HepG2 (cell line): ENCODE data around the gene RAC3. TPM values are rescaled to one million over a fixed set of nuclear protein-coding genes. Genes with fewer than 3 reads are reported as not detected.

Experiments used
- CENPT ChIP-seq: sonication (generic); formaldehyde crosslinking; IDR thresholded peaks from 2 replicates; pipeline ENCODE4 v1.8.0; 2022; ENCODE audit warnings: low read depth, mild to moderate bottlenecking, moderate library complexity, missing genetic modification reagents
- GABPB1 ChIP-seq: IDR thresholded peaks from 2 replicates; pipeline ENCODE4 v1.6.1; 2016; ENCODE audit warnings: mild to moderate bottlenecking, missing genetic modification reagents, moderate library complexity, missing compliant biosample characterization
- HOXA9 ChIP-seq: sonication (generic); formaldehyde crosslinking; IDR thresholded peaks from 2 replicates; pipeline ENCODE4 v1.8.1; 2022; ENCODE audit warnings: missing genetic modification reagents, mild to moderate bottlenecking, moderate library complexity, borderline replicate concordance
- IKZF1 ChIP-seq: fragments of 450-650 bp; IDR thresholded peaks from 2 replicates; pipeline ENCODE4 v1.7.1; 2016
- KMT2A ChIP-seq: sonication (generic); formaldehyde crosslinking; IDR thresholded peaks from 2 replicates; pipeline ENCODE4 v1.4.0; 2020; ENCODE audit warnings: missing genetic modification reagents
- MTA1 ChIP-seq: sonication (generic); formaldehyde crosslinking; IDR thresholded peaks from 2 replicates; pipeline ENCODE4 v1.4.0; 2020; ENCODE audit warnings: missing genetic modification reagents, mild to moderate bottlenecking, borderline replicate concordance
- POLR2AphosphoS5 ChIP-seq: IDR thresholded peaks from 2 replicates; pipeline ENCODE4 v1.6.1; 2012; ENCODE audit warnings: low read depth, low read length
- RBFOX2 ChIP-seq: fragments of 200-400 bp; formaldehyde crosslinking; IDR thresholded peaks from 2 replicates; pipeline ENCODE4 v1.6.1; 2017; ENCODE audit warnings: low read depth, mild to moderate bottlenecking, low read length
- REXO4 ChIP-seq: sonication (generic); formaldehyde crosslinking; IDR thresholded peaks from 2 replicates; pipeline ENCODE4 v1.8.0; 2022; ENCODE audit warnings: missing genetic modification reagents, mild to moderate bottlenecking, borderline replicate concordance
- TEAD3 ChIP-seq: optimal IDR thresholded peaks from 2 replicates; pipeline ENCODE3; 2016; ENCODE audit warnings: borderline replicate concordance
- WIZ ChIP-seq: sonication (generic); formaldehyde crosslinking; IDR thresholded peaks from 2 replicates; pipeline ENCODE4 v1.5.1; 2020; ENCODE audit warnings: mild to moderate bottlenecking, missing genetic modification reagents
- ZBTB7A ChIP-seq: sonication (generic); formaldehyde crosslinking; IDR thresholded peaks from 2 replicates; pipeline ENCODE4 v1.8.0; 2022; ENCODE audit warnings: mild to moderate bottlenecking, missing genetic modification reagents
- ZNF253 ChIP-seq: sonication (generic); formaldehyde crosslinking; IDR thresholded peaks from 2 replicates; pipeline ENCODE4 v1.8.0; 2022; ENCODE audit warnings: mild to moderate bottlenecking, missing genetic modification reagents, borderline replicate concordance
- ZSCAN20 ChIP-seq: sonication (generic); formaldehyde crosslinking; IDR thresholded peaks from 2 replicates; pipeline ENCODE4 v1.4.0; 2020; ENCODE audit warnings: missing genetic modification reagents, mild to moderate bottlenecking, borderline replicate concordance
- polyA plus RNA-seq, 8 experiments: library from polyadenylated mRNA; depleted of rRNA in 3 of 8; stranded (reverse) in 7 of 8; unstranded in 1 of 8; fragments of >200 nt; fragmentation: Illumina TruSeq in 4 of 8; extraction: Trizol in 4 of 8; gene quantifications; 2 replicates each; pipeline versions ENCODE4 v1.2.1 to v1.2.3, GENCODE V29; 2011 to 2016; ENCODE audit warnings: low read depth in 4 of 8, missing spikeins in 1 of 8, mixed read lengths in 1 of 8; ENCODE audit not compliant: insufficient read depth in 1 of 8
- total RNA-seq, 5 experiments: library from RNA; depleted of rRNA; stranded (reverse); fragments of >200 nt; fragmentation: Illumina TruSeq; extraction: Trizol; gene quantifications; 2 replicates each; pipeline ENCODE4 v1.2.3, GENCODE V29; 2016; ENCODE audit warnings: low read depth in 1 of 5
- TF ChIP-seq, protein P1 (sequence below): sonication (generic); formaldehyde crosslinking; IDR thresholded peaks from 2 replicates; pipeline ENCODE4 v1.5.0; 2020; ENCODE audit warnings: missing genetic modification reagents, mild to moderate bottlenecking, borderline replicate concordance
- TF ChIP-seq, protein P2 (sequence below): sonication (generic); formaldehyde crosslinking; IDR thresholded peaks from 2 replicates; pipeline ENCODE4 v1.4.0; 2020; ENCODE audit warnings: missing genetic modification reagents
- TF ChIP-seq, protein P3 (sequence below): IDR thresholded peaks from 2 replicates; pipeline ENCODE4 v1.6.1; 2016; ENCODE audit warnings: mild to moderate bottlenecking
- TF ChIP-seq, protein P4 (sequence below): sonication (generic); formaldehyde crosslinking; IDR thresholded peaks from 2 replicates; pipeline ENCODE4 v1.5.1; 2020; ENCODE audit warnings: missing genetic modification reagents, mild to moderate bottlenecking, borderline replicate concordance
- TF ChIP-seq, protein P5 (sequence below): sonication (generic); formaldehyde crosslinking; IDR thresholded peaks from 2 replicates; pipeline ENCODE4 v1.5.0; 2020; ENCODE audit warnings: mild to moderate bottlenecking, missing genetic modification reagents

Gene RAC3
- total and polyA plus RNA-seq, 2 of the 13 experiments (the other 11 are each of a cell fraction or from before 2014, with no cell fraction given) = 10.5 to 21.3 TPM

DNA sequence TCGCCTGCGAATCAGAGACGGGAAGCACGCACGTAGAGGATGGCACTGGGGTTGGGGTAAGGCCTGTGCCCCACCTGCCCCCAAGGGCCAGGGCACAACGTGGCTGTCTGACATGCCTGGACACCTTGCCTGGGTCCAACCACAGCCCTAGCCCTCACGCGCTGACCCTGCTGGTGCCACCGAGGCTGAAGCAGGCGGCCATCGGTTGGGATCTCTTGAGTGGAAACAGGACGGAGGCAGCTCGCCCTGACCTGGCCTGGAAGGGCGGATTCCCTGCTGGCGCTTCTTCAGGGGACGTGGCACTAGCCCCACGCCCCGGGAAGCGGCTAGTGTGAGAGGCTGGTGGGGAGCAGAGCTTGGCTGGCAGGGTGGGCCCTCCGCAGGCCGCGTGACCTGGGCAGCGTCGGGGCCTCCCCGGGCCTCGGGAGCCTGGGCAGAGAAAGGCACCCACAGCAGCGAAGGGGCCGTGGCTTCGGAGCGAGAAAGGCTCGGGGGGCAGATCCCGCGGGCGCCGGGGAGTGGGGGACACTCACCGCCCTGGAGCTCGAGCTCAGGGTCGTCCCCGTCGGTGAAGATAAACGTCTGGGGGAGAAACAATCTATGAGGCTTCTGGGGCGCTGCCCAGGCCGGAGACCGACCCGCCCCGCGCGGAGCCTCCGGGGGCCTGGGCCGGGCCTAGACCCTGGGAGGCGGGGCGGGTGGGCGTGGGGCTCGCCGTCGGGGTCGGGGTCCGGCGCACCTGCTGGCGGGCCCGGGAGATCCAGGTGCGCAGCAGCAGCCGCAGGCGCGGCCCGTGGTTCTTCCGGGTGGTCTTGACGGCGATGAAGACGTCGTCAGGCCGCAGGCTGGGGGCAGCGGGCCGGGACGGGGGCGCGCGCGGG, 19.5 kb downstream of the RAC3 start (continued):
- TF ChIP-seq, protein P1, sequence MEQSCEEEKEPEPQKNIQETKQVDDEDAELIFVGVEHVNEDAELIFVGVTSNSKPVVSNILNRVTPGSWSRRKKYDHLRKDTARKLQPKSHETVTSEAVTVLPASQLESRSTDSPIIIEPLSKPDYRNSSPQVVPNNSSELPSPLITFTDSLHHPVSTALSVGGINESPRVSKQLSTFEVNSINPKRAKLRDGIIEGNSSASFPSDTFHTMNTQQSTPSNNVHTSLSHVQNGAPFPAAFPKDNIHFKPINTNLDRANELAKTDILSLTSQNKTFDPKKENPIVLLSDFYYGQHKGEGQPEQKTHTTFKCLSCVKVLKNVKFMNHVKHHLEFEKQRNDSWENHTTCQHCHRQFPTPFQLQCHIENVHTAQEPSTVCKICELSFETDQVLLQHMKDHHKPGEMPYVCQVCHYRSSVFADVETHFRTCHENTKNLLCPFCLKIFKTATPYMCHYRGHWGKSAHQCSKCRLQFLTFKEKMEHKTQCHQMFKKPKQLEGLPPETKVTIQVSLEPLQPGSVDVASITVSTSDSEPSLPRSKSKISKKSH (CRISPR knock-in tag) = peak; percentile 14; the same call in 1 of the 2 replicates
- peak; percentile 61 for TF ChIP-seq RBFOX2
- TF ChIP-seq, protein P2, sequence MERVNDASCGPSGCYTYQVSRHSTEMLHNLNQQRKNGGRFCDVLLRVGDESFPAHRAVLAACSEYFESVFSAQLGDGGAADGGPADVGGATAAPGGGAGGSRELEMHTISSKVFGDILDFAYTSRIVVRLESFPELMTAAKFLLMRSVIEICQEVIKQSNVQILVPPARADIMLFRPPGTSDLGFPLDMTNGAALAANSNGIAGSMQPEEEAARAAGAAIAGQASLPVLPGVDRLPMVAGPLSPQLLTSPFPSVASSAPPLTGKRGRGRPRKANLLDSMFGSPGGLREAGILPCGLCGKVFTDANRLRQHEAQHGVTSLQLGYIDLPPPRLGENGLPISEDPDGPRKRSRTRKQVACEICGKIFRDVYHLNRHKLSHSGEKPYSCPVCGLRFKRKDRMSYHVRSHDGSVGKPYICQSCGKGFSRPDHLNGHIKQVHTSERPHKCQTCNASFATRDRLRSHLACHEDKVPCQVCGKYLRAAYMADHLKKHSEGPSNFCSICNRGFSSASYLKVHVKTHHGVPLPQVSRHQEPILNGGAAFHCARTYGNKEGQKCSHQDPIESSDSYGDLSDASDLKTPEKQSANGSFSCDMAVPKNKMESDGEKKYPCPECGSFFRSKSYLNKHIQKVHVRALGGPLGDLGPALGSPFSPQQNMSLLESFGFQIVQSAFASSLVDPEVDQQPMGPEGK (CRISPR knock-in tag) = peak; percentile 22
- 0 out of 2 replicates have a peak, but pooled peaks have one; percentile 62 for TF ChIP-seq REXO4 (CRISPR knock-in tag)
- peak; percentile 60; the same call in 1 of the 2 replicates for TF ChIP-seq GABPB1
- TF ChIP-seq POLR2AphosphoS5 = peak; percentile 34; the same call in 1 of the 2 replicates
- TF ChIP-seq CENPT (CRISPR knock-in tag) = 0 out of 2 replicates have a peak, but pooled peaks have one; percentile 25
- peak; percentile 56 for TF ChIP-seq KMT2A (CRISPR knock-in tag)
- no peak for TF ChIP-seq HOXA9 (CRISPR knock-in tag)
- TF ChIP-seq, protein P3, sequence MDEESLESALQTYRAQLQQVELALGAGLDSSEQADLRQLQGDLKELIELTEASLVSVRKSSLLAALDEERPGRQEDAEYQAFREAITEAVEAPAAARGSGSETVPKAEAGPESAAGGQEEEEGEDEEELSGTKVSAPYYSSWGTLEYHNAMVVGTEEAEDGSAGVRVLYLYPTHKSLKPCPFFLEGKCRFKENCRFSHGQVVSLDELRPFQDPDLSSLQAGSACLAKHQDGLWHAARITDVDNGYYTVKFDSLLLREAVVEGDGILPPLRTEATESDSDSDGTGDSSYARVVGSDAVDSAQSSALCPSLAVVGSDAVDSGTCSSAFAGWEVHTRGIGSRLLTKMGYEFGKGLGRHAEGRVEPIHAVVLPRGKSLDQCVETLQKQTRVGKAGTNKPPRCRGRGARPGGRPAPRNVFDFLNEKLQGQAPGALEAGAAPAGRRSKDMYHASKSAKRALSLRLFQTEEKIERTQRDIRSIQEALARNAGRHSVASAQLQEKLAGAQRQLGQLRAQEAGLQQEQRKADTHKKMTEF (CRISPR knock-in tag) = no peak; the same call in 1 of the 2 replicates
- TF ChIP-seq ZBTB7A (CRISPR knock-in tag) = peak; percentile 61; the same call in 1 of the 2 replicates
- TF ChIP-seq WIZ (CRISPR knock-in tag) = peak; percentile 74
- TF ChIP-seq MTA1 (CRISPR knock-in tag) = peak; percentile 70; the same call in 1 of the 2 replicates
- TF ChIP-seq, protein P4, sequence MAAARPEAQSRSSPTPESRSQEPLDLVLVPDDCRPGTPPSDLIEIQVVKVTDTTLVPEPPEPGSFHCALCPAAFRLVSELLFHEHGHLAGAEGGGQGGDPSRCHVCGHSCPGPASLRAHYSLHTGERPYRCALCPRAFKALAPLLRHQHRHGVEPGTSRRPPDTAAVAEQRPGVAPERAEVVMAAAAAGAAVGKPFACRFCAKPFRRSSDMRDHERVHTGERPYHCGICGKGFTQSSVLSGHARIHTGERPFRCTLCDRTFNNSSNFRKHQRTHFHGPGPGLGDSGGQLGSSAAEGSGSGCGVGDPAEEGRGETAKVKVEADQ (CRISPR knock-in tag) = peak; percentile 64; the same call in 1 of the 2 replicates
- peak; percentile 31 for TF ChIP-seq TEAD3 (CRISPR knock-in tag)
- peak; percentile 71; the same call in 1 of the 2 replicates for TF ChIP-seq ZSCAN20
- TF ChIP-seq IKZF1 = no peak
- TF ChIP-seq, protein P5, sequence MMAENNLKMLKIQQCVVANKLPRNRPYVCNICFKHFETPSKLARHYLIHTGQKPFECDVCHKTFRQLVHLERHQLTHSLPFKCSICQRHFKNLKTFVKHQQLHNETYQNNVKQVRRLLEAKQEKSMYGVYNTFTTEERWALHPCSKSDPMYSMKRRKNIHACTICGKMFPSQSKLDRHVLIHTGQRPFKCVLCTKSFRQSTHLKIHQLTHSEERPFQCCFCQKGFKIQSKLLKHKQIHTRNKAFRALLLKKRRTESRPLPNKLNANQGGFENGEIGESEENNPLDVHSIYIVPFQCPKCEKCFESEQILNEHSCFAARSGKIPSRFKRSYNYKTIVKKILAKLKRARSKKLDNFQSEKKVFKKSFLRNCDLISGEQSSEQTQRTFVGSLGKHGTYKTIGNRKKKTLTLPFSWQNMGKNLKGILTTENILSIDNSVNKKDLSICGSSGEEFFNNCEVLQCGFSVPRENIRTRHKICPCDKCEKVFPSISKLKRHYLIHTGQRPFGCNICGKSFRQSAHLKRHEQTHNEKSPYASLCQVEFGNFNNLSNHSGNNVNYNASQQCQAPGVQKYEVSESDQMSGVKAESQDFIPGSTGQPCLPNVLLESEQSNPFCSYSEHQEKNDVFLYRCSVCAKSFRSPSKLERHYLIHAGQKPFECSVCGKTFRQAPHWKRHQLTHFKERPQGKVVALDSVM (CRISPR knock-in tag) = no peak
- peak; percentile 53; the same call in 1 of the 2 replicates for TF ChIP-seq ZNF253 (CRISPR knock-in tag)
